A204.1 (cell line): ENCODE results near the gene BMP7.
"Not testable (repeated sequence)": the region's sequence is repeated elsewhere in the genome, so short reads cannot be mapped to it uniquely, and the experiment has no call there.

Experiments used
- FAIRE-seq: peaks from 2 replicates; lab custom pipeline; 2012; peaks lifted over from hg19 to GRCh38; lab: Jason Lieb, UNC

Gene BMP7

DNA sequence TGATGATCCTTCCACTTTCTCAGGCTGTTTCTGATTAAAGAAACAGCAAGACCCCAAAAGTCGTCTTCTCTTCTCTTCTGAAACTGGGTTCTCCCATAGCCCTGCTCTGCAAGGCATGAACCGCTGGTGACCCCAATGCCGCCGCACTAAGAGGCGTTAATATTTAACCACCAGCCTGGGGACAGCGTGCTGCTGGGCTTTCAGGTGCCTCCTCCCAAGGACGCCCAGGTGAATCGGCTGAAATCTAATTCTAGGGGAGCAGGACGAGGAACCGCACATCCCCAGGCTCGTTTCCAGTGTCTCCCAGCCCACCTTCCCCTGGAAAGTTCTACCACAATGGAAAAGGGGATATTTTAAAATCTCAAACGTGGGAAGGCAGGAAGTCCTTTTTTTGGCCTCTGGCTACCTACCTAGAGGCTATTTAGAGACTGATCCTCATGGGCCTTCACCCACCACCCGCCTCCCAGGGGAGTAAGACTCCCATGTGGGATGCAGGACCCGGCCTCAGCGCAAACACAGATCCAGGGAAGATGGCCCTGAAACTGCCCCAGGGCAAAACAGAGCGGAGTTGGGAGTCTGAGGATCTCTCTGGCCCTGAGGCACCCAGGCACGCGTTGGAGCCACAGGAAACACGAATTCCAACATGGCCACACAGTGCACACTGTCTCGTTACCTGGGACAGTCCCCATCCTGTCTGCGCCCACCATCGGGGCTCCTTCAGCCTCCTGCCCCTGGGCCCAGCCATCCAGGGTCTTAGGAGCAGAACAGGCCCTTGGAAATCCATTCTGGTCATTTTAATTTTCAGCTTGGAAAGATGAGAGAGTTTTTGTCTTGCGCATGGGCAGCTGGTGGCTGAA is 56.2 kb downstream of the BMP7 start:
- FAIRE-seq, result no peak

DNA sequence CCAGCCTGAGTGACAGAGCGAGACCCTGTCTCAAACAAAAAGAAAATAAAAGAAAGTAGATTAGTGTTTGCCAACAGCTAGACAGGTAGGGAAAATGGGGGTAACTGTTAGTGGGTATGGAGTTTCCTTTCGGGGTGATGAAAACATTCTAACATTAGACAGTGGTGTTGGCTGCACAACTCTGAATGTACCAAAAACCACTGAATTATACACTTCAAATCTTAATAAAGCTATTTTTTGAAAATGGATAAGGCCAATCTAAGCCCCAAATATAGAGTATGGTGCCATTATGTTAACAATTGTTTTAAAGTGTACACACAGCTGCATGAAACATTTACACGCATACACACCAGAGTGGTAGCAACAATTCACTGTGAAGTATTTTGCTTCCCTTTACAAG is 57.0 kb downstream of the BMP7 start:
- no peak for FAIRE-seq

DNA sequence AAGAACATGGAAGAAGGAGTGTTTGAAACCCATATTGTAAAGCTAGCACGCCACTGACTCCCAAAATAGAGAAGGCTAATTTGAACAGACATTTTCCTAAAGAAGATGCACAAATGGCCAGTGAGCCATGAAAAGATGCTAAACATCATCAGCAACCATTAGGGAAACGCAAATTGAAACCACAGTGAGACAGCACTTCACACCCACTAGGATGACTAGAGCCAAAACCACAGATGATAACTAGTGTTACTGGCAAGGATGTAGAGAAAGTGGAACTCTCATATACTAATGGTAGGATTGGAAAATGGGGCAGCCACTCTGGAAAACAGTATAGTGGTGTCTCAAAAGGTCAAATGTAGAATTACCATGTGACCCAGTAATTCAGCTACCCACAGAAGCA is 58.2 kb downstream of the BMP7 start:
- FAIRE-seq, result no peak

DNA sequence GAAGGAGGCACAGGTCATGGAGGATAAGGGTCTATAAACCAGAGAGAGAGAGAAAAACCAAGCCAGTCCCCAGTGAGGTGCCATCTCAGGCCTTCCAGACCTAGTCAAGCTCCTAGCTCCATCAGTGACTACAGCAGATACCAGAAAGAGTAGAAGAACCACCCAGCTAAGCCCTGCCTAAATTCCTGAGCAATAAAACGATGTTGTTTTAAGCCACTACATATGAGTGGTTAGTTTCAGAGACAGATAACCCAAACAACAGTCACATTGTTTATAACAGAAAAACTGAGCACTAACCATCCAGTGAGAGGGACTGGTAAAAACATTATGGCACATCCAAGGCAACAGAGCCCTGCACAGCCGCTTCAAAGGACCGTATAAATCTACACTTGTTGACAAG is 59.2 kb downstream of the BMP7 start:
- no peak for FAIRE-seq

DNA sequence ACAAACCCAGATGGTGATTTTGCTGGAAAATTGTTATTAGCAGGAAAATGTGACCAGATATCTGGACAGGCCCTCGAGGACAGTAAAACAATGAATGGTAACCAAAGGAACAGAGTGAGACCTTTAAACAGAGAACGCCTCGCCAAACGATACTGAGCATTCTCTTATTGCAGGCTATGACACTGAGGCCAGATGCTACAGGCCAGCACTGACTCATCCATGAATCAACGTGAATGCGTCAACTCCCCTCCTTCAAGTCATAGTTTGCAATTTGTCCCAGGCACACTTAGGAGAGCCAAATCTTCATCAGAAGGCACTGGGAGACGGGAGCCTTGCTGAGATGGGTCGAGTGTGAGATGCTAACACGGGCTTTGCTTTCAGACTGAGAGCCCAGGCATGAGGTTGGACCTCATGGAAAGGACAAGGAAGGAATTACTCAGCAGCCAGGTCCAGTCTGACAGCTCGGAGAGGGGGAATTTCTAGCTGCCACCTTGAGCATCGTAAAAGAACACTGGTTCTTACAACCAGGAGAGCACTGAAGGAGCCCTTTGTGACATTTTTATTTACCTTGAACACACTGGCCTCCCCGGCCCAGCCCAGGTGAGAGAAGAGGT is 60.7 kb downstream of the BMP7 start:
- no peak for FAIRE-seq

DNA sequence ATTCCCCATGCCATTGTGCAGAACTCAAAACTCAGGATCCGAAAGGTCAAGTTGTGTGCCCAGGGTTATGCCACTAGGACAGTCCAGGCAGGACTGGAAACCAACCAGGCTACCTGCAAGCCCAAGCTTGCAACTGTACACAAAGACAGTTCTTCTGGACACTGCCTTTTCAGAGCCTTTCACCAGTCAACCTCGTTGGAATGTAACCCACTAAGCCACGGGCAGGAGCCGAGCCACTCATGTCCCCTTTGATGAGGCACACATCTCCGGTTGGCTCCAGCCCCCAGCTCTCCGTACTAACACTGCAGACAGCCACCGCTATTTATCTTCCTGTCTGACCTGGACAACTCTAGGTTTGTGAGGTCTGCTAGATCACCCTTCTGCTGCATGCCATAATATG is 62.5 kb downstream of the BMP7 start:
- FAIRE-seq, result no peak

DNA sequence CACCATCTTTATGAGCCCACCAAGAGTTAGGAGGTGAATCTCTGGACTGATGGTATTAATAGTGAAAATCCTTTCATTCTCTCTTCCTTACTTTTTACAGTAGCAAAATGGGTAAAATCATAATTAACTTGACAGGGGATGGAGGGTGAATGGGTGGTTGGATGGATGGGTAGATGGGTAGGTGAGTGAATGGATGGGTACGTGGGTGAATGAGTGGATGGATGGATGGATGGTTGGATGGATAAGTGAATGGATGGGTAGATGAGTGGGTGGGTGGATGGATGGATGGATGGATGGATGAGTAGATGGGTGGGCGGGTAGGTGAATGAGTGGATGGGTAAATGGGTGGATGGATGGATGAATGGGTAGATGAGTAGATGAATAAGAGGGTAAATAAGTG is 63.2 kb downstream of the BMP7 start:
- FAIRE-seq, result no peak

DNA sequence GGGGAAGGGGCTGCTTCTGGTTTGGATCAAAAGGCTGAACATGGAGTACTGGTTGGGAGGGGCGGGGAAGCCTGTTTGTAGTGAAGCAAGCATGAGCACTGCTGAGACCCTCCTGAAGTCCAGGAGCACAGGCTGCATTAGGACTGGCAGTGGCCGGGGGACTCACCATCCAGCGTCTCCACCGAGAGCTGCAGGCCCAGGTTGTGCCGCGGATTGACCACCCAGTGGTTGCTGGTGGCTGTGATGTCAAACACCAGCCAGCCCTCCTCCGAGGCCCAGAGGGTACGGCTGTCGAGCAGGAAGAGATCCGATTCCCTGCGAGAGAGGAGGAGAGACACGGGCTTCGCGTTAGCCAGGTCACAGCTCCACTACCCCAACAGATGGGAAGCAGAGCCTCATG is 64.1 kb downstream of the BMP7 start:
- FAIRE-seq, result no peak

DNA sequence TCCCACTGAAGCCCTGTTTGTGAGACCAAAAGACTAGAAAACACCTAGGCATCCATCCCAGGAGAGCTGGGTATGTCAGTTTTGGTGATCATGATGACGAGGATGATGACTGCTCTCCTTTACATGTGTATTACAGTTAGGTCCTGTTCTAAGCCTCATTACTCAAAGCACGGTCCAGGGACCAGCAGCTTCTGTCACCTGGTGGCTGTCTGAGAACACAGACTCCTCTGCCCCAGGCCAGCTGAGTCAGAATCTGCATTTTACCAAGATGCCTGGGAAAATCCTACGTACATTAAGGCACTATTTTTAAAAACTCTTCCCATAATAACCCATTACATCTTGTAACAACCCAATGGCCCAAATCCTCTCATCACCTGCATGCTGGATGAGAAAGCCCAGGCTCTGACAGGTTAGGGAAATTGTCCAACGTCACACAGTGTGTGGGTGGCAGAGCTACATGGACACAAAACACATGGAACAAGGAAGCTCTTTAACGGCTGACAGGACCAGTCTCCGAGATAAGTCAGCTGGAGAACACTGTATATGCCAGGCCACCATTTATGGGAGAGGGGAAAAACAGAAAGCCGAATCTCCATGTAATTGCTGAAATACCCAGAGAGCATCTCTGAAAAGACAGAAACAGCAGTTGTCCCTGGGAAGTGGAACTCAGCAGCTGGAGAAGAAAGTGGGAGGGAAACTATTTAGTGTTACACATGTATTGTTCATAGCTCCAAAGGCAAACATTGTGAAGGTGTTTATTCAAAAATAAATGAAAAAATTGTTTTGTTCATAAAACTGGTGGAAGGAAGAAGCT is 65.4 kb downstream of the BMP7 start:
- FAIRE-seq, result no peak

DNA sequence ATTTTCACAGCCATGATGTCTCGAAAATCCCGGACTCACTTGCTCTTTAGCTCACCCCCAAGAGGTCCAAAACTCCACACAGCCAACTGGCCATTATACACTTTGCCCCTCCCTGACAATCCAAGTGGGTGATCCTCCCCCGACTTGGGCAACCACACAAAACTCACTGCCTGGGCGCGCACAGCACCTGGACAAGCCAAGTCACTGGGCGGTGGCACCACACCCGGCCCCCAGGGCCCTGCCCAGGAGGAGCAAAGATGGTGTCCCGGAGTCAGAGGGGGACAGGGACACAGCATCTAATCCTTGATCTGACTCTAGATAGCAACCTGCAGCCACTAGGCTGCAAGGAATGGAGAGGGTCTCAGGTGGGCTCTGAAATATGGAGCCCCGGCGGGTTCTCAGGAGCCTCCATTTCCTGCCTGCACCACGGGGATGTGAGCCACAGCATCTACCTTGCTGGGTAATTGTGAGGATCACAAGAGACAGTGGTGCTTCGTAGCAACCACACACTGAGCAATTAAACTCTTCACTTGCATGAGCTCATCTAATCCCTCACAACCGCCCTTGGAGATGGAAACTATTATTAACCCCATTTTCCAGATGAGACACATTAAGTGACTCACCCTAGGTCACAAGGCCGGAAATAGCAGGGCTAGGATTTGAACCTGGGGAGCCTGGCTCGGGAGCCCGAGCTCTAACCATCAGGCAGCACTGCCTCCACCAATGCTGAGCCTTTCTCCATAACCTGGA is 66.6 kb downstream of the BMP7 start:
- FAIRE-seq, result no peak

DNA sequence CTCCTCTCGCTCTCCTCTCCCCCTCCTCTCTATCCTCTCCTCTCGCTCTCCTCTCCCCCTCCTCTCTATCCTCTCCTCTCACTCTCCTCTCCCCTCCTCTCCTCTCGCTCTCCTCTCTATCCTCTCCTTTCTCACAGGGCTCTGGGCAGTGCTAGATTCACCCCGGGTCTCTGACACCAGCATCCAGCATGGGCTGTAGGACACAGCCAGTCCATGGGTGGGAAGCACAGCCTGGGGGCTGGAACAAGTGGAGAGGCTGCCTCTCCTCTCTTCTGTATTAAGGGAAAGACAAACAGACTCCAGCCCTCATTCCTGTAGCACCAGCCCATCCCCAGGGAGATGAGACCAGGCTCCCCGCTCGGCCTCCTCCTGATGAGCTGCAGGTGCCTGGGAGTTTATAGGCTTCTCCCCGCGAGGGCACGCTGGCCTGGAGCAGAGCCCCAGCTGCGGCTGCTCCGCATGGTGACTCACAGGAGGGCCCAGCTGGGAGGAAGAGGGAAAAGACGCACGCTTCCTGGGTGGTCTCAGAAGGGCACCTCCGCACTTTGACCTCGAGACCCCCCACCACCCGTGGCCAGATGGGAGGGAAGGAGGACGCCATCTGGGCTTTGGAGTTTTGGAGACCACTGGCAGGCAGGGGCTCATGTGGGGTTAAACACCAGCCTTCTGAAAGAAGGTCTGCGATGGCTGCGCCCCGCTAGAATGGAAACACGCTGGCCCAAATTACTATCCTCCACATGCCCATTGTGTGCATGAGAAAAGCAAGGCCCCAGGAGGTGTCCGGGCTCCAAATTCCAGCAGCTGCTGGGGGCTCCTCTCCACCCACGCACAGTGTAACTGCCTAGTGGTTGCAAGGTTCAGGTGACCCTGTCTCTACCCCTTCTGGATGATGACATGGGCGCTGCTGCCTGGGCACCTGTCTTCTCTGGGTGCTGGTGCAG is 68.0 kb downstream of the BMP7 start:
- no peak for FAIRE-seq

DNA sequence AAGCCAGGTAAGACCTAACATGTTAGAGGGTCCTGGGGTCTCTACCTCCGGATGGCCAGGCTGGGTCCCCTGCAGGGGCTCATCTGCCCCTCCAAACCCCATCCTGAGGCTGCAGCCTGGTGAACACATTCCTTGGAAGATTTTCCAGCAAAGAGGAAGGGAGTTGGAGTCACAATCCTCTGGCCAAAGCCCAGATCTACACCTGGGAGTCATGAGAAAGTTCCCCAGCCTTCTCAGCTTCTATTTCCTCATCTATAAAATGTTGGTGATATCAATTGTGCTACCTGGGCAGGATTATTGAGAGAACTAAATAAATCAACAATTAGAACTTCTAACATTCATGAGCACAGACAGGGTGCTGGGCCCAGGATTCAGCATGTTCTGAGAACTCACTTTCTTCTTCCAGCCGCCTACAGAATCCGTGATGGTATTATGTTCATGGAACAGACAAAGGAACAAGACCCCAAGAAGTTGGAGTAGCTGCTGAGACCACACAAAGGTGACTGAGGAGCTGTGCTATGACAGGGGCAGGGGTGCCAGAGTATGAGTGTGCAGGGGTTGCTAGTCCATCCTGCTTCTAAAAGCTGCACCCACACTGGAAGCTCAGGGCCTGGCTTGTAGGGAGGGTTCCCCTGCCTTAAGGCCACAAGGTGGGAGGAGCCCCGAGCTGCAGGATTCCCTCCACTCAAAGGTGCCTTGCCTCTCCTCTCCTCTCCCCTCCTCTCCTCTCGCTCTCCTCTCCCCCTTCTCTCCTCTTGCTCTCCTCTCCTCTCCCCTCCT is 68.9 kb downstream of the BMP7 start:
- FAIRE-seq, result no peak

DNA sequence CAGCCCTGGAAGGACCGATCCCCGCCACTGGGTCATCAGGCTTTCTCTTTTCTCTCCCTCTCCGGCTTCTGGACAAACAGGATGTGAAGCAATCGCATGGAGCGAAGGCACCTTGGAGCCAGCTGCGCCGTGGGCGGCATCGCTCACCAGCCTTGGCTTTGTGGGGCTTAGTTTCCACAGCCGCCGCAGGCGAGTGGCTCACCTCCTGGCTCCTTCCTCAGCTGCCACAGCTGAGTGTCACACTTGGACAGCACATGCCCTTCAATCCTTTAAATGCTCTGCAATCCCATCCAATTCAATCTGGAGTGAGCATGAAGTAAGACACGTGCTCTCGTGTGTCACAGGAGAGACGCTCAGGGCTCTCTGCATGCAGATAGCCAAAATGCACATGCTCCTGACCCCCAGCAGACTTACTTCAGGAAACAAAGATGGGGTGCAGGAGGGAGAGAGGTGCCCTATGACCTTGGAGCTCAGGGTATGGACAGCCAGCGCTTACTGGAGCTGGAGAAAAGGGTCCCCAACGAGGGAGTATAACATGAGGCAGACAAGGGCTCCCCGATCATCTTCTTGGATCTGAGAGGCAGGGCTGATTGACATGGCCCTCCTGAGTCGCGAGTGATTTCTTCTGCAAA is 70.9 kb downstream of the BMP7 start:
- no peak for FAIRE-seq

DNA sequence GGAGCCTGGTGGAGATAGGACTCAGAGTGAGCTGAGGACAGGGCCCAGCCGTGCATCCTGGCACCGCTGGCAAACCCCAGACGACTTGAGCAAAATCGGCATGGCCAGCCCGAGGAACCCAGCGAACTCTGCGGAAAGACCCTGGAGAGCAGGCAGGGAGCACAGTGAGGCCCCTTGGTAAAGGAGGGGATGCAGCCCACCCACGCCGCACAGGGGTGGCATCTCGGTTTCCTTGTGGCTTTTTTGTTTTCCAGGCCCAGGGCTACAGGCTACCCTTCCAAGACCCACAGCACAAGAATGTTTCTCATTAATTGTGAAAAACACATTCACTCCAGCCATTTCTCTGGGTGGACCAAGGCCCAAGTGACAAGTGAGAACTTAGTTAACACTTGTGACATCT is 71.4 kb downstream of the BMP7 start:
- no peak for FAIRE-seq

DNA sequence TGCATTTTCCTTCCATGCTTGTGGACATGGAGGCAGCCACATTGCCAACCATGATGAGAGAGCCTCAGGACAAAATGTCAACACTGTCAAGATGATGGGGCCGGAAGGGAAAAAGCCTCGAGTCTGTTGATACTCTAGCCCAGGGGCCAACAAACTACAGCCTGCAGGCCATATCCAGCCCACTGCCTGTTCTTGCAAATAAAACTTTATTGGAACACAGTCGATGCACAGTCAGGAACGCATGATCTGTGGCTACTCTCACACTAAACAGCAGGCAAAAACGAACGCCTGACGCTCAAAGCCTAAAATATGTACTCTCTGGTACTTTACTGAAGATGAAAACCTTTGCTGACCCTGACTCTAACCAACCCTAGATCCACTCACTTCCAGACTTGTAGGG is 72.3 kb downstream of the BMP7 start:
- FAIRE-seq, result no peak

DNA sequence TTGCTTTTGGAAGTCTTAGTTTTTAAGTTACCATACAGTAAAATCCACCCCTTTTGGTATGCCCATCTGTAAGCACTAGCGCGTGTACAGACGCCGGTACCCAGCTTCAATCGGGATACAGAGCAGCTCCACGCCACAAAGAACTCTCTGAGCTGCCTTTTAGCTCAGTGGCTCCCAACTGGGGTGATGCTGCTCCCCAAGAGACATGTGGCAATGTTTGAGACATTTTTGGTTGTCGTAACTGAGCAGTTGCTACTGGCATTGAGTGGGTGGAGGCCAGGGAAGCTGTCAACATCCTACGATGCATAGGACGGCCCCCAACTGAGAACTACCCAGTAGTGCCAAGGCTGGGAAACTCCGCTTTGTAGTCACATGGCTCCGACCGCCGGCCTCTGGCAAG is 73.3 kb downstream of the BMP7 start:
- FAIRE-seq, result no peak

DNA sequence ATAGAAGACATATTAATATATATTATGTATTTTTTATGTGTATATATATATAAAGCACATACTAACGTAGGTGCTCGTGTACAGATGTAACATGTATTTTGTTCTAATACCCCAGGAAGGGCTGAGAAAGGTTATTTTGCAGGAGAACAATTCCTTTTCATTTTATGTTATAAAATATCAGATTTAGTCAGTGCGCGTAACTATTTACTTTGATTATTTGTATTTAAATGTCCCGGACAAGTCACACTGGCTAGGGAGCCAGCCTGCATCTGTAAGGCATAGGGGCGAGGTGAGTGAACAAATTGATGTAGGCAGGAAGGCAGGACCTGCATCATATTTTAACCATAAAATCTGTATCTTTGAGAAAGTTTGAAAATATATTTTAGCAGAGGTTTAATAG is 74.1 kb downstream of the BMP7 start:
- FAIRE-seq, result no peak

DNA sequence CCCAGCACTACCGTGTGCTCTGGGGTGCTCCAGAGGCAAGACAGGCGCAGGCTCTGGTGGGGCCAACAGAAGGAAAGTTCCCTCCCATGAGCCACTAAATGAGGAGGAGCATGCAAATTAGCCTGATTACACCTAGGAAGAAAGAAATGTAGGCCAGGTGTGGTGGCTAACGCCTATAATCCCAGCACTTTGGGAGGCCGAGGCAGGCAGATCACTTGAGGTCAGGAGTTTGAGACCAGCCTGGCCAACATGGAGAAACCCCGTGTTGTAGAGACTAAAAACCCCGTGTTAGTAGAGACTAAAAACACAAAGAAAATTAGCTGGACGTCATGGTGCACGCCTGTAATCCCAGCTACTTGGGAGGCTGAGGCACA is 75.2 kb downstream of the BMP7 start:
- not testable (repeated sequence) for FAIRE-seq

DNA sequence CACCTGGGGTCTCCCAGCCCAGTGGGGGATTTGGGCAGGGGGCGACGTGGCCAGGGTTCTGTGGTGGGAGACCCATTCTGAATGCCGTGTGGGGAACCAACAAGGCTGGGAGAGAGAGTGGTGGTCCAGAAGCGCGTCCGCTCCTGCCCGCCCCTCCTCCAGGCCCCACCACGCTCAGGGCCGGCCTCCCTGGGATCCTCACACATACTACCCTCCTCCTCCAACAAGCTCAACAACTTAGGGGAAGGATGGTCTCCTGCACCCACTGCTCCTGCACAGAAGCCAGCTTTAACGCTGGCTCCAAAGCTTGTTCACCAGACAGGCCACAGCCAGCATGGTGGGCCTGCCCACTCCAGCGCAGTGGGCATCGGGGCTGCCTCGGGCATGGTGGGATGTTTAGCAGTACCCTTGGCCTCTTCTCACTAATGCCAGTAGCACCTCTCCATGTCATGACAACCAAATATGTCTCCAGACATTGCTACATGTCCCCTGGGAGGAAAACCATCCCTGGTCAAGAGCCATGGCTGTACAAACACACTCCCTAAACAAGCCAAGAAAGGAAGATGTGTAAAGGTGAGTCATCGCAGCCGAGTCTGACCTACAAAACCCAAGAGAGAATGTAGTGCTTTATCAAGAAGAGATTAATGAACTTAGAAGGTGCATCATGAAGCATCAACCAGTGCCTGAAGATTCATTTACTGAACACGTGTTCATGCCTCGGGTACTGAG is 75.7 kb downstream of the BMP7 start:
- FAIRE-seq, result no peak
